Glomerular visceral epithelial cell (primary cell): ENCODE data around the gene PLAC1.
A peak's percentile ranks its signal among the peaks of the same experiment; 100 is the strongest.

Experiments used
- DNase-seq: peaks from one replicate; pipeline ENCODE4 v3.0.0-alpha.2; 2016; ENCODE audit errors: extremely low spot score

PLAC1 gene

GRCh38 chrX:134588806-134589205 lies 69.5 kb downstream of the PLAC1 start:
- no peak for DNase-seq

GRCh38 chrX:134580907-134581306 lies 77.4 kb downstream of the PLAC1 start:
- DNase-seq: no peak

- DNase-seq: no peak
These were observed 84.6 kb downstream of the PLAC1 start for GRCh38 chrX:134573683-134574035.

DNA sequence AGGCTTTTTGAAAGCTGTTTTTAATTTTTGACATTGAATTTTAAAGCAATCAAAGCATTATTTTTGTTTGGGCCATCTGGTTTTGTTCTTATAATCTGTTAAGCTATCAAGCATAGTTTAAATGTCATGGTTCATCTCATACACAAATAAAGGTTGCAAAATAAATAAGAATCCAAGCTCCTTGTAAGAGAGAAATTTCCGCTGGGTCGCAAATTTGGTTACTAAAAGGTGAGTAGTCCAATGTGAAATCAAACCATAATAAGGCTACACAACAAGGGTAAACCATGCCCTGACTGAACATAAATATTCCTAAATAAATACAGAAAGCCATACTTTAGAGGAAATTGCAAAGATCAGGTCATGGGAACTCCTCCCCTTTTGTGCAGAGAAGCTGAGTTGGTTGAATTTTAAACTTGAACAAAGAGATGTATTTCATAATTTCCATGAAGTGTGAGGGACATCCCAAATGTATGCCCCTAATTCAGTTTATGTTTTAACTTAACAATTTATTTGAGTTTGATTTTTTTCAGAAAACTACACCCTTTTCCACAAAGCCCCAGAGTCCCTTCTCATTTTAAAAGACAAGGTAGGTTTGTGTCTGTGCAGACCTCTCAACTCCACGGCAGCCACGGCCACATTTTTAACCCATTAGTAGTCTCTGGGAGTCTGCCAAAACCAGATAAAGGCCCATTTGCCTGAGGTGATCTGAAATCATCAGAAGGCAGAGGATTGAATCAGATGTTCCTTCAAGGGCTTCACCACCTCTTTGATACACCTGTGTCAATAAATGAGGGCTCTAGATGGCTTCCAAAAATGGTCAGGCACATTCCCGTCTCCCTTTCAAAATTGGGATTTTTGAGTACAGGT lies 85.2 kb downstream of the PLAC1 start:
- DNase-seq: peak; percentile 37

DNA sequence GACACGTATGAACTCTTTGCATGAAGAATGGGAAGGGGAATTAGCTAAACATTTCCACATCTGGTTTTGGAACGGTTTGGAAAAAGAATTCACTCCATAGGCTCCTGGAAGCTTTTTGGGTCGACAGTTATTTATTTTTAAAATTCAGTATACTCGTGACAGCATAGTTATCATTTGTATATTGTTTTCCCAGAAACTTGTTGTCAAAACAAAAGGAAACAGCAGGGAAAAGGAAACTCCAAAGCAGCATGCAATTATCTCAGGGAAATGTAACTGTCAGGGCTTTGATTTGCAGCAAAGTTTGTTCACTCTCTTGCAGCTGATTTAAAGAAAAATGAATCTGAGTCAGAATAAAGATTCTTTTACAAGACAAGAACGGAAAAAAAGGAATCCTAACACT lies 86.5 kb downstream of the PLAC1 start:
- no peak for DNase-seq

DNA sequence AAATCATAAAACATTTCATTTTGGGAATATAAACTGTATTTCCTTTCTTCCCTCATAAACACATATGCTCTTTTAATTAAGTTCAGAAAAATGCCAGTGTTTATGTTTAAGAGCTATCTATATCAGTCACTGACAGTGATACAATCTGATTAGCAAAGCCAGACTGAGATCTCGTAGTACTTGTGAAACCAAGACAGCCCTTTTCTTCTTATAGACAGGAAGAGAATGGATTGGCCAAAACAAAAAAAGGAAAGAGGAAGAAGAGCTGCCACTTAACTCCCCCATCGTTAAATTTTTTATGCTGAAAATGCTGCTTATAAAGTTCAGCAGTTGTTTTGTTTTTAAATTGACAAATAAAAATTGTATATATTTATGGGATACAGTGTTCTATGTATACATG lies 87.4 kb downstream of the PLAC1 start:
- no peak for DNase-seq

GRCh38 chrX:134570509-134570846 lies 87.8 kb downstream of the PLAC1 start:
- no peak for DNase-seq

DNA sequence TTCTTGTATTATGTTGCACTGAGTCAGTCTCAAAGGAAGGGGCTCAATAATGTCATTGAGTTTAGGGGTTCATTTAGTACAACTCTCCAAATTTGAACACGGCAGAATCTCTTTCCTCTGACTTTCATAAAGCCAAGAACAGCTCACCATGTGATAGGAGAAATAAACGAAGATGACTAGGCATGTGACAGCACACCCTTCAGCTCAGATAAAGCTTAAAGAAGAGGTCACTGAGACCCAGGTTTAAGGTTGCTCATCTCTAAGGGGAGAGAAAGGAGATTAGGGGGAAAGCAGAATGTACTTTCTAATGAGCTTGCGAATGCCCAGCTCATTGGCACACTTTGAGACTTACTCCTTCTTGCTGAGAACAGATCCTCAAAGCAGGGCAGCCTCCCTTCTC lies 89.0 kb downstream of the PLAC1 start:
- DNase-seq: no peak

DNA sequence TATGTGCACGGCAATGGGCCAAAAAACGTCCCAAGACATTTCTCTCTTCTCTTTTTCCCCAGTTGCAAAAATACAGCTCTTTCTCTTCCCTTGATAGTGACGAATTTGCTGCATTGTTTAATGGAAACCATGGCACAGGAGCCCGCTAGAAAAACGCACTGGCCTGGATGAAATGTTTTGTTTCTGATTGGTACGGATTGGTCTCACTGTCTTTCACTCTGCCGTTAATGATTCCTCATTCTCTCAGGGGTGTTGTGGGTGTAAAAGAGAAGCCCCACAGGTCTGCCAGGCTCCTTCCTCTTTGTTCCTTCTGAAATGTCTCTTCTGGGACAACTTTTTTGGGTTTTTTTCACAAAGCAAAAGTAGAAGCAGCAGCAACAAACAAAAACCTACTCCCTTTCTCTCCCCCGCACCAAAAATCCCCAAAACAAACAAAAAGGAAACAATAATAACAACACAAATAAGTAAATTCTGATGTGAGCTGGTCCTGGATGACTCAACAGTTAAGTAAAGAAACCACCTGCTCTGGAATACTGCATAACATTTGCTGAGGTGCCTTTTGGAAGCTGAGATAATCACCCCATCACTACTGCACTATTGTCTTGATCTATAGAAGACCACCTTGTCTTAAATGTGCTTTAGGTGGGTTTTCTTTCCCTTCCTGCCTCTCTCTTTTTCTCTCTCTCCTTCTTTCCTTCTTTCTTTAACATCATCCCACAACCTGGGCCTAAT lies 89.8 kb downstream of the PLAC1 start:
- no peak for DNase-seq

- no peak for DNase-seq
These were observed 91.8 kb downstream of the PLAC1 start for GRCh38 chrX:134566506-134566905.

- no peak for DNase-seq
These were observed 96.3 kb downstream of the PLAC1 start for GRCh38 chrX:134562002-134562401.

DNA sequence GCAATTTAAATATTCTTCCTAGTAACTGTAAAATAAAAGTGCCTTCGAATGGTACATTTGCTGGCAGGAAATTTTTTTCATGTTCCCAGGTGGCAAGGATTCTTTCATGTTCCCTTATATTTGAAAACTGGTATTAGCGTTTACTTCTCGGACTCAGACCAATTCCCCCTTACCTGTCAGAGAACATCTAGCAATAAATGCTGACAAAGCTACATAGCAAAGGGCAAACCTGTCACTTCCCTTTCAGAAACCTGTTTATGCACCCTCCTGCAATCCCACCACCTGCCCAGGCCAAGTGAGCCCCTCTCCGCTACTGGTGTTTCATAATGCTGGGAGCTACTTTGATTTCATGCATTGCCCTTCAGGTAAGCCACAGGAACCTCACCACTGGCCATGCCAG lies 100.1 kb downstream of the PLAC1 start:
- no peak for DNase-seq

DNA sequence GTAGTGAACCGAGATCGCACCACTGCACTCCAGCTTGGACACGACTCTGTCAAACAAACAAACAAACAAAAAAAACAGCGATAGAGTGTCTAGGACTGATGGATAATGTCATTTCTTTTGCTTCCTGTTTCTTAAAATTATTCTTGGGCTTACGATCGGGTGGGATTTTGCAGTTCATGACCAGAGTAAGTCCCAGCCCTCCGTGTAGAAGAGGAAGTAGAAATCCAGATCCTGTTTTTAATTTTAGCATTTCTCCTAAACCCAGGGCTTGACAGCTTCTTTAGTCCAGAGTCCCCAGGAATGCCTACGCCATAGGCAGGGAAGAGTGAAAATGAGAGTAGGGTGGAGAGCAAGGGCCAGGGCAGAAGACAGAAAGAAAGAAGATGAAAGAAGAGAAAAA lies 104.0 kb downstream of the PLAC1 start:
- no peak for DNase-seq

DNA sequence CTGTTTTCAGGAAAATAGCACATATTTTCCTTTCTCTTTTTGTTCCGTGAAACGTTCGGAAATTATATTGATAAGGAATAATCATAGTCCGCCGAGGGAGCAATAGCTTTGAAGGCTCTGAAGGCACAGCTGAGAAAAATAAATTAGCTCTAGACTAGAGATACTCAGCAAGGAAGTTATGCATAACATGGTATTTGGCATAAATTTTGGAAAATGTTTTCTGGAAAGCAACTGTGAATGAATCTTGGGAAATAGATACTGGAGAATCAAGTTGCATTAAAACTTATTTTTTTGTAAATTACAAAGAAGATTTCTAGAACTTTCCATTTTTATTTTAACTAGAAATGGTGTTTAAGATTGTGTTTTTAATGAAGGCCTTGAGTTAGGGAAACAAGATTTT lies 105.9 kb downstream of the PLAC1 start:
- no peak for DNase-seq

DNA sequence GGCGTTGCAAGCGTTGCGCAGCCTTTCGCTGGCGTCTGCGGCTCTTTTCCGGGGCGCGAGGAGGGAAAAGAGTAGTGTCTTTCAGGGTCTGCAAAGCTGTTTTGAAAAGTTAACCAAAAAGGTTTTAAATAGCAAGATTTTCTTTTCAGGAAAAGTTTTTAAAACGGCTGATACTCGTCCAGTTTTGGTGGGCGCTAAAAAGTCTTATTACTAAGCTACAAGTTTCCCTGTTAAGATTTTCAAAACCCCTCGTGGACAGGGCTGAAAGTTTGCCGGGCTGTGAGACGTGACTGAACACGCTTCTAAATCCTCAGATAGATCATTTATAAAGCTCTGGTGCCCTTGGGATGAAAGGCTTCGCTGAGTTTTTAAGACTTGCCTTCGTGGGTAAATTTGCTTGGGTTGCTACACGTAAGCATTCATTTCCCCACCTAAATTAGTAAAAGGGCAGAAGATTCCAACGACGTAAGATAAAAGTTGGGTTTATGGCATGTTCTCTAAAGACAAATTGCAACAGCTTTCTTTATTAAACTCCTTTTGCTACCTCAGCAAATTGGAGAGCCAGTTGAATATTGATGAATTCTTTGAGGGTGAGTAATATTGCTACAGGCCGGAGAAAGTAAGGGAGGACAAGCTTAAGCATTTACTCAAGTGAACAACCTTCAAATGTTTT lies 106.8 kb downstream of the PLAC1 start:
- peak; percentile 40 for DNase-seq

DNA sequence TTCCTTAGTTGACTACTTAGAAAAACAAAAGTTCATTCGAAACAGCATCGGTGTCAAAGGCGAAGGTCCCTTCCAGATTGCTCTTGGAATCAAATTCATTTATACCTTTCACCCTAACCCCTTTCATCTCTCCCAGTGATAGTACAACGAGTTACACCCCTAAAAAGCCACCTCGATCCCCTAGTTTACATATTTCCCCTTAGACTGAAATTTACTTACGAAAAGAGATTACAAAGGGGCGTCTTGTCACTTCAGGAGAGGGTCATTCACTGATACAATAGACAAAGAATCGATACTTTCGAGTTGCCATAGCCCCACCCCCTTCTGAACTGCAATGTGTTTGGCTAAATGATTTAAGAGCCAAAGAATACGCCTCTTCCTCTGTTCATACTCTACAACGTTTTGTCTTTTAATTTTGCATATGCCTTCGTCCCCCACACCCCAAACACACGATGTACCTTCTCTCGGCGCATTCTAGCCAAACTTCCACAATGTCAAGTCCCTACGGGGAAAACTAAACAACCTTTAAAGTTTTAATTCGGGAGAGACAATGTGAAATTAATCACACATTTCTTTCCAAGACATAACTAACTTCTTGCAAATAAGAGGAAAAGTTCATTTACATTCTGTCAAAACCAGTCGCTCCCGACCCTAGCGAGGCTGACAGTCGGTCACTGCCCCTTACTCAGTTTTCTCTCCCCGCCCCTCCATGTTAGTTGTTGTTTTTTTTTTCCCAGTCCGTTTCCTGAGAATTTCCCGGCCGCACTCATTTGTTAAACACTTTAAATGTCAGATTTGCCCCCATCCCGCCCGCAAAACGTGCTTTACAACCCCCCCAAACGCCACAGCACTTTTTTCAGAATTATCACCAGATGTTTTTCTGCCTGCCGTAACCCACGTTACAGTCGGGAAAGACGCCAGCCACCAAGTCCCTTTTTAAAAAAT lies 109.7 kb downstream of the PLAC1 start:
- DNase-seq: peak; percentile 6

DNA sequence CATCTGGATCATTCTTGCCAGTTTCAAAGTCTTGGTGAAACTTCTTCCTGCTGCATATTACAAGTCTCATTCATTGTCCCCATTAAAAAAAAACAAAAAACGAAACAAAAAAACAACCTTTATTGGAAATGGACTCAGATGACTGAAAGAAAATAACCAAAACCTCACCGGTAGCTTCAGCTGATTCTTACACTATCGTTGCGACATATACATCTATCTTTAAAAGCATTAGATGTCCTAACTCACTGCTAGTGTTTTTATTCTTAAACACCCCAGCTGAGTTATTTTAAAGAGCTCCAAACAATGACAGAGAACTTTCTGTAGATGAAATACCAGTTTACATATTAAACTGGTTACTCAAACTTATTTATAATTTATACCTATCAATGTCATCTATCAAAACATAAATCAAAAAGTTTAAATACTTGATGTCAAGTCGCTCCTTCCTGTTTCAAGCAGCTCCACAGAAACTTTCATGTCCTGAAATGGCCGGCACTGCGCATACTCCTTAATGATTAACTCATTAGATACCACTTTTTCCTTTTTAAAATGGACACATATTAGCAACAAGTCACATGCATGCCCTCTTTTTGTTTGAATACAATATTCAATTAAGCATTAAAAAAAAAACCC lies 111.1 kb downstream of the PLAC1 start:
- DNase-seq: peak; percentile 35

GRCh38 chrX:134546187-134546586 lies 112.1 kb downstream of the PLAC1 start:
- DNase-seq: no peak

DNA sequence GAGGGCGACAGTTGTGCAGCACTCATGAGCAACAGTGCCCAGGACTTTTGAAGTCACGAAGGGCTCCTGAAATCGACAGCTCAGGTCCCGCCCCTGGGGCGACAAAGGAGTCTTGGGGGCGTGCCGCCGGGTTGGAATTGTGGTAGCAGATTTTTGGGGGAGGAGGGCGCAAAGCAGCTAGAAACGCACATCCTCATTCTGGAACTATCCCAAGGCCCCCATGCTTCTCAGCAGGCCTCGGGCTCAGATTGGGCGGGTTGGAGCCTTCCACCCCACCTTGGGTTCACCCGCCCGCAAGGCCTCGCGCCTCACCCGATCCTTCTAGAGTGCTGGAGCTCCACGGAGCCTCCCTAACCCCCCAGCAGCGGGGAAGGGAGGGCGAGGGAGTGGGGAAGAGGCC lies 112.8 kb downstream of the PLAC1 start:
- no peak for DNase-seq

GRCh38 chrX:134544513-134545151 lies 113.6 kb downstream of the PLAC1 start:
- no peak for DNase-seq

DNA sequence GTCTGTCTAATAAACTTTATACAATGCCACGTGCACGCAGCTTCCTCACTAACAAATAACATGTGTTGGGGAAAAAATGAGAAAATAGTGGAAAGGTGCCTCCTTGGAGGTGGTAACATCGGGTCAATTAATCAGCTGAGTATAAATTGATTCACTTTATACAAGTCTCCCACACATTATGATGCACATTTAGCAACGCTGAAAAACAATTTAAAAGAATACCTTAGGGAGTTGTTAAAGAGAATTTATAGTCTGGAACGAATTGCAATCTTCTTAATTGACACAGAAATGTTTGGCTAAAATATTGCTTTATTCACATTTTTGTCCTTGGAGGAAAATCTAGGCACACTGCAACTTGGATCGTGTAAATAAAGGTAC lies 114.1 kb downstream of the PLAC1 start:
- no peak for DNase-seq
